ENCODE measurements around the gene ALDH6A1. TPM values are rescaled to one million over a fixed set of nuclear protein-coding genes. Genes with fewer than 3 reads are reported as not detected.
"Not testable (repeated sequence)": the region's sequence is repeated elsewhere in the genome, so short reads cannot be mapped to it uniquely, and the experiment has no call there.

The ALDH6A1 gene
- polyA plus RNA-seq (2012; ENCODE audit: low read depth, missing spikeins): 5.8 TPM

DNA sequence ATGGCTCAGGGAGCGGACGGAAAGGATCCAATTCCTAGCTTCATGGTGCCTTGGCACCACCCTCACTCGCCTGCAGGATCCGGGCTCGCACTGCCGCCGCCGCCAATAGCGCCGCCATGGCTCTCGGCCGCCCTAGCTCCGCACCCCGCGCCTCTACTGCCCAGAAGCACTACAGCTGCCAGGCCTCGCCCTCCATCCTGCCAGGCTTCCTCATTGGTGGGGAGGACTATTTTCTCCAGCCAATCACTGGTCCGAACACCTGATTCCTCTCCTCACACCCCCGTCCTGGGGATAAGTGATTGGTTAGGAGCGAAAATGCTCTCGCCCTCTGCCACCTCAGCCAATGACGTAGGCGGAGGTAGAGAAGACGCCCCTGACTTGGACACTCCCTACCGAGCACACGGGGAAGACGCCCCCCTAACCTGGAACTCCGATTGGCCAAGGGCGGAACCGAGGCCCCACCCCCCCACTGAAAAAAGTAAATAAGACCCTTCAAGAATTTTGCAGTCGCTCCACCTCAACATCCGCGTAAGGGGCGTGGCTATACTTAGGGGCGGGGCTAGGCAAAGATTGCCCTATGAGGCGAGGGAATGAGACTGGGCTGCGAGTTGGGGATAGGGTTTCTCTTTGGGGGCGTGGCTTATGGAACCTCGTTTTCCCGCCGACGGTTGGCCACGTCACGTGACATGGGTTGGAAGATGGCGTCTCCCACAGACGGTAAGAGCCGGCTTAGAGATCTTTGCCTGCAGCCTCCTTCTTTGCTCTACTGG is at the start of gene ALDH6A1, which contains the start of gene LIN52:
TSS of gene ALDH6A1 (minus strand) at position 177 of the 770 bp plus-strand sequence. CDS start at position 118, 59 bp downstream.
TSS of gene LIN52 (plus strand) at position 680 of the 770 bp plus-strand sequence. CDS start at position 699, 19 bp downstream.
- TF ChIP-seq POLR2AphosphoS5 (IDR thresholded peaks at IDR 0.05; ENCODE audit: low read depth, low read length) (0 out of 2 replicates have a peak, but pooled peaks have one; percentile 45), SPI1 (IDR thresholded peaks at IDR 0.05; ENCODE audit: low read depth, low read length) (0 out of 2 replicates have a peak, but pooled peaks have one; percentile 13), PAX5 (IDR thresholded peaks at IDR 0.05; ENCODE audit: insufficient read depth, low read length, severe bottlenecking) (no peak), TAF1 (IDR thresholded peaks at IDR 0.05; ENCODE audit: low read depth, low read length) (peak; percentile 84), POLR2A (IDR thresholded peaks at IDR 0.05; ENCODE audit: low read depth, low read length) (peak; percentile 69; the same call in 1 of the 2 replicates), POU2F2 (IDR thresholded peaks at IDR 0.05; ENCODE audit: low read depth, low read length) (no peak)
- DNase-seq (ENCODE audit: insufficient read length, low spot score) (peak; percentile 98), FAIRE-seq (peak; percentile 97)

GRCh38 chr14:74127634-74128033 is 43.4 kb upstream of the ALDH6A1 start:
- no peak for DNase-seq (ENCODE audit: insufficient read length, low spot score)
- no peak for TF ChIP-seq PAX5 (IDR thresholded peaks at IDR 0.05; ENCODE audit: insufficient read depth, low read length, severe bottlenecking)
- TF ChIP-seq POLR2AphosphoS5 (IDR thresholded peaks at IDR 0.05; ENCODE audit: low read depth, low read length): no peak
- no peak for TF ChIP-seq SPI1 (IDR thresholded peaks at IDR 0.05; ENCODE audit: low read depth, low read length)
- TF ChIP-seq POLR2A (IDR thresholded peaks at IDR 0.05; ENCODE audit: low read depth, low read length): no peak
- TF ChIP-seq POU2F2 (IDR thresholded peaks at IDR 0.05; ENCODE audit: low read depth, low read length): no peak
- TF ChIP-seq TAF1 (IDR thresholded peaks at IDR 0.05; ENCODE audit: low read depth, low read length): no peak
- no peak for FAIRE-seq

DNA sequence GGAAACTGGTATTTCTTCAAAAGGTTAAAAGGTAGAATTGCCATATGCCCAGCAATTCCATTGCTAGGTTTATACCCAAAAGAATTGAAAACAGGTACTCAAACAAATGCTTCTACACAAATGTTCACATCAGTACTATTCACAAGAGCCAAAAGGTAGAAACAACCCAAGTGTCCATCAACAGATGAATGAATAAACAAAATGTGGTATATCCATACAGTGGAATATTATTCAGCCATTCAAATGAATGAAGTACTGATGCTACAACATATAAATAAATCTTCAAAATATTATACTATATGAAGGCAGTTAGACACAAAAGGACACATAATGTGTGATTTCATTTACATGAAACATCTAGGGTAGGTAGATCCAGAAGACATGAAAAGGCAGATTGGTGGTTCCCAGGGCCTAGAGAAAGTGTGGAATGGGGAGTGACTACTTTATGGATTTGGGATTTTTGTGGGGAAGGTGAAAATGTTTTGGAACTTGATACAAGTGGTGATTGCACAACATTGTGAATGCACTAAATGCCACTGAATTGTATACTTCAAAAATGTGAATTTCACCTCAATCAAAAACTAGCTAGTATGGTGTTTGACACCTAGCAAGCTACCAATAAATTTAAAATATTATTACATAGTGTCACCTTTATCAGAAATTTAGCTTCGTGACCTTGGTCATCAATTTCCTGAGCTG is 42.2 kb upstream of the ALDH6A1 start:
- TF ChIP-seq POU2F2 (IDR thresholded peaks at IDR 0.05; ENCODE audit: low read depth, low read length) (no peak), POLR2A (IDR thresholded peaks at IDR 0.05; ENCODE audit: low read depth, low read length) (no peak), TAF1 (IDR thresholded peaks at IDR 0.05; ENCODE audit: low read depth, low read length) (no peak), POLR2AphosphoS5 (IDR thresholded peaks at IDR 0.05; ENCODE audit: low read depth, low read length) (no peak), SPI1 (IDR thresholded peaks at IDR 0.05; ENCODE audit: low read depth, low read length) (no peak), PAX5 (IDR thresholded peaks at IDR 0.05; ENCODE audit: insufficient read depth, low read length, severe bottlenecking) (no peak)

GRCh38 chr14:74125487-74125886 is 41.2 kb upstream of the ALDH6A1 start:
- DNase-seq (ENCODE audit: insufficient read length, low spot score); FAIRE-seq: not testable (repeated sequence)

More for the DNA sequence above, 42.2 kb upstream of the ALDH6A1 start:
- DNase-seq (ENCODE audit: insufficient read length, low spot score): no peak
- FAIRE-seq: no peak

DNA sequence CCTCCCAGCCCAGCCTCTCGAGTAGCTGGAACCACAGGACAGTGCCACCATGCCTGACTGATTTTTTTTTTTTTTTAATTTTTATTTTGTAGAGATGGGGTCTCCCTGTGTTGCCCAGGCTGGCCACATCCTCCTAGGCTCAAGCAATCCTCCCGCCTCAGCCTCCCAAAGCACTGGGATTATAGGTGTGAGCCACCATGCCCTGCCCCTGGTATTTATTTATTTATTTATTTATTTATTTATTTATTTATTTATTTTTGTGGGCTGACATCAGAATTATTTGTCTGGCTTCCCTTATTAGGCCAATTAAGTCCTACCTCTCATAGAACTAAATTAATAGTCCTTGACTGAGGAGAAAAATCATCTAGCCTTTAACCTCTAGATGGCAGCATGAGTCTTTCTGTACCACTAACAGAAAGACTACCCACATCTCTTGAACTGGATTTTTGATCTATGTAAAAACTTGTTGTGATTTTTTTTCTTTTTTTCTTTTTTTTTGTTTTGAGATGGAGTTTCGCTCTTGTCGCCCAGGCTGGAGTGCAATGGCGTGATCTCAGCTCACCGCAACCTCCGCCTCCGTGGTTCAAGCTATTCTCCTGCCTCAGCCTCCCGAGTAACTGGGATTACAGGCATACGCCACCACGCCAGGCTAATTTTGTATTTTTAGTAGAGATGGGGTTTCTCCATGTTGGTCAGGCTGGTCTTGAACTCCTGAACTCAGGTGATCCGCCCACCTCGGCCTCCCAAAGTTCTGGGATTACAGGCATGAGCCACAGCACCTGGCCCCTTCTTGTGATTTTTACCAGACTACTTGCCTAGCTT is 27.4 kb upstream of the ALDH6A1 start:
- not testable (repeated sequence) for DNase-seq (ENCODE audit: insufficient read length, low spot score)
- FAIRE-seq: peak; percentile 47

DNA sequence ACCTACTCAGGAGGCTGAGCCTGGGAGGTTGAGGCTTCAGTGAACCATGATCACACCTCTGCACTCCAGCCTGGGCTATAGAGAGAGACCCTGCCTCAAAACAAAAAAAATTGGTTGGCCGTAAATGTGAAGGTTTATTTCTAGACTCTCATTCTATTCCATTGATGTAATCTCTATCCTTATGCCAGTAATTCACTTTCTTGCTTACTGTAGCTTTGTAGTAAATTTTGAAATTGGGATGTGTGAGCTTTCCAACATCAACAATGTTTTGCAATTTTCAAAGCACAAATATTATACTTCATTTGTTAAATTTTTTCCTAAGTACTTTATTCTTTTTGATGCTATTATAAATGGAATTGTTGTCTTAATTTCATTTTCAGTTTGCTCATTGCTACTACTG is 25.1 kb upstream of the ALDH6A1 start:
- FAIRE-seq (no peak), DNase-seq (ENCODE audit: insufficient read length, low spot score) (no peak)
- no peak for TF ChIP-seq SPI1 (IDR thresholded peaks at IDR 0.05; ENCODE audit: low read depth, low read length)
- TF ChIP-seq TAF1 (IDR thresholded peaks at IDR 0.05; ENCODE audit: low read depth, low read length): no peak
- no peak for TF ChIP-seq POLR2A (IDR thresholded peaks at IDR 0.05; ENCODE audit: low read depth, low read length)
- TF ChIP-seq POLR2AphosphoS5 (IDR thresholded peaks at IDR 0.05; ENCODE audit: low read depth, low read length): no peak
- TF ChIP-seq PAX5 (IDR thresholded peaks at IDR 0.05; ENCODE audit: insufficient read depth, low read length, severe bottlenecking): no peak
- TF ChIP-seq POU2F2 (IDR thresholded peaks at IDR 0.05; ENCODE audit: low read depth, low read length): no peak

DNA sequence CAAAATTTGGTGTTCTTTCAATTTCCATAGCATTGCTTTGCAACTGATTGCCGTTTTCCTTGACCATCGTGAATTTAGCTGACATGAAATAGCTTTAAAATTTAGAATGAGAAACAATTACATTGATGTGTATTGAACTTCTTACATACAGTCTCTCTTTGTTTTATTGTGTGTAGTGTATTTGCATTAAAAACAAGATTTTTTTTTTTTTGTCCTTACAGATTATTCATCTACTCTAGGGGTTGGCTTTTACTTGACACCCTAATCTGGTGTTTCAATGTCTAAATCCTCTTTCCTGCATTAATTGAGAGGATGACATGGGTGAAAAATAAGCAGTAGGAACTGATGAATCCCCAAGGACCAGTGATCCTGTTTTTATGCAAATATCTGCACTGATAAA is 21.1 kb upstream of the ALDH6A1 start:
- no peak for FAIRE-seq
- TF ChIP-seq SPI1 (IDR thresholded peaks at IDR 0.05; ENCODE audit: low read depth, low read length): no peak
- TF ChIP-seq POLR2AphosphoS5 (IDR thresholded peaks at IDR 0.05; ENCODE audit: low read depth, low read length): no peak
- no peak for TF ChIP-seq PAX5 (IDR thresholded peaks at IDR 0.05; ENCODE audit: insufficient read depth, low read length, severe bottlenecking)
- no peak for TF ChIP-seq POLR2A (IDR thresholded peaks at IDR 0.05; ENCODE audit: low read depth, low read length)
- no peak for TF ChIP-seq TAF1 (IDR thresholded peaks at IDR 0.05; ENCODE audit: low read depth, low read length)
- TF ChIP-seq POU2F2 (IDR thresholded peaks at IDR 0.05; ENCODE audit: low read depth, low read length): no peak
- DNase-seq (ENCODE audit: insufficient read length, low spot score): no peak

- FAIRE-seq: no peak
- TF ChIP-seq PAX5 (IDR thresholded peaks at IDR 0.05; ENCODE audit: insufficient read depth, low read length, severe bottlenecking) (no peak), TAF1 (IDR thresholded peaks at IDR 0.05; ENCODE audit: low read depth, low read length) (no peak), POLR2A (IDR thresholded peaks at IDR 0.05; ENCODE audit: low read depth, low read length) (no peak), POU2F2 (IDR thresholded peaks at IDR 0.05; ENCODE audit: low read depth, low read length) (no peak), POLR2AphosphoS5 (IDR thresholded peaks at IDR 0.05; ENCODE audit: low read depth, low read length) (no peak), SPI1 (IDR thresholded peaks at IDR 0.05; ENCODE audit: low read depth, low read length) (no peak)
- no peak for DNase-seq (ENCODE audit: insufficient read length, low spot score)
These were observed 5.2 kb upstream of the ALDH6A1 start for GRCh38 chr14:74089251-74090020.

Data from GM12891 (cell line).